Stimulated activated naive CD4-positive, alpha-beta T cell treated with Interleukin-2 at 50 U/mL for 16 hours (primary cell): Measurements from ENCODE around the gene TOMM7.

Experiments
- DNase-seq: peaks from one replicate; lab custom pipeline; 2025; lab: John Stamatoyannopoulos, UW

Gene TOMM7

GRCh38 chr7:22822486-22823141 is at the start of gene TOMM7:
Gene TOMM7, minus strand, starts transcription at chr7:22822849. Its CDS starts 70 bp downstream, at chr7:22822779.
- DNase-seq = peak; percentile 88

- no peak for DNase-seq
These were observed 49.6 kb upstream of the TOMM7 start for GRCh38 chr7:22872096-22872807.

GRCh38 chr7:22871661-22872060 is 49.0 kb upstream of the TOMM7 start:
- DNase-seq = no peak

GRCh38 chr7:22868509-22868908 is 45.9 kb upstream of the TOMM7 start:
- no peak for DNase-seq

- DNase-seq = no peak
These were observed 44.9 kb upstream of the TOMM7 start for GRCh38 chr7:22867589-22867988.

- DNase-seq = no peak
These were observed 44.4 kb upstream of the TOMM7 start for GRCh38 chr7:22867003-22867402.

GRCh38 chr7:22865602-22865960 is 42.9 kb upstream of the TOMM7 start:
- no peak for DNase-seq

GRCh38 chr7:22864855-22865601 is 42.4 kb upstream of the TOMM7 start:
- no peak for DNase-seq

GRCh38 chr7:22864301-22864700 is 41.7 kb upstream of the TOMM7 start:
- no peak for DNase-seq

GRCh38 chr7:22863156-22863899 is 40.7 kb upstream of the TOMM7 start:
- no peak for DNase-seq

- no peak for DNase-seq
These were observed 38.9 kb upstream of the TOMM7 start for GRCh38 chr7:22861576-22861975.

GRCh38 chr7:22860784-22861482 is 38.3 kb upstream of the TOMM7 start:
- DNase-seq = peak; percentile 9

GRCh38 chr7:22860337-22860736 is 37.7 kb upstream of the TOMM7 start:
- DNase-seq = no peak

- DNase-seq = no peak
These were observed 37.1 kb upstream of the TOMM7 start for GRCh38 chr7:22859641-22860290.

GRCh38 chr7:22858640-22859561 is 36.3 kb upstream of the TOMM7 start:
- DNase-seq = no peak

- DNase-seq = no peak
These were observed 35.6 kb upstream of the TOMM7 start for GRCh38 chr7:22858274-22858639.

GRCh38 chr7:22856416-22856815 is 33.8 kb upstream of the TOMM7 start:
- DNase-seq = no peak

GRCh38 chr7:22855049-22855392 is 32.4 kb upstream of the TOMM7 start:
- DNase-seq = no peak

- peak; percentile 75 for DNase-seq
These were observed 31.8 kb upstream of the TOMM7 start for GRCh38 chr7:22854158-22855048.
